HG03457 (cell line): ENCODE measurements around the gene LCN10.
"Not testable (repeated sequence)": the region's sequence is repeated elsewhere in the genome, so short reads cannot be mapped to it uniquely, and the experiment has no call there.

Experiments
- ATAC-seq: cut with Tn5 transposase; IDR thresholded peaks from one replicate; pipeline ENCODE4 v1.9.1; 2021; ENCODE audit warnings: moderate number of reproducible peaks; ENCODE audit not compliant: unreplicated experiment

Gene LCN10

GRCh38 chr9:136773386-136774044 lies 30.8 kb upstream of the LCN10 start:
- no peak for ATAC-seq

GRCh38 chr9:136771907-136772415 lies 29.2 kb upstream of the LCN10 start:
- ATAC-seq, result no peak

- no peak for ATAC-seq
Observed at GRCh38 chr9:136769710-136770191, 27.0 kb upstream of the LCN10 start.

- ATAC-seq, result not testable (repeated sequence)
Observed at GRCh38 chr9:136766410-136767120, 23.8 kb upstream of the LCN10 start.

- not testable (repeated sequence) for ATAC-seq
Observed at GRCh38 chr9:136765745-136766409, 23.1 kb upstream of the LCN10 start.

GRCh38 chr9:136765041-136765440 lies 22.3 kb upstream of the LCN10 start:
- ATAC-seq, result no peak

GRCh38 chr9:136764301-136764891 lies 21.7 kb upstream of the LCN10 start, which contains the start of gene LCN15:
LCN15 (minus strand) TSS chr9:136764518; CDS start chr9:136764488, 30 bp downstream.
- ATAC-seq, result no peak

GRCh38 chr9:136763649-136764035 lies 20.9 kb upstream of the LCN10 start:
- no peak for ATAC-seq

GRCh38 chr9:136762915-136763648 lies 20.3 kb upstream of the LCN10 start:
- ATAC-seq, result no peak

- no peak for ATAC-seq
Observed at GRCh38 chr9:136762221-136762691, 19.5 kb upstream of the LCN10 start.

- no peak for ATAC-seq
Observed at GRCh38 chr9:136761545-136761981, 18.8 kb upstream of the LCN10 start.

- not testable (repeated sequence) for ATAC-seq
Observed at GRCh38 chr9:136760834-136761544, 18.2 kb upstream of the LCN10 start.

- ATAC-seq, result no peak
Observed at GRCh38 chr9:136760424-136760823, 17.7 kb upstream of the LCN10 start.

- ATAC-seq, result no peak
Observed at GRCh38 chr9:136759436-136760325, 16.9 kb upstream of the LCN10 start.

GRCh38 chr9:136759001-136759400 lies 16.3 kb upstream of the LCN10 start:
- ATAC-seq, result no peak

GRCh38 chr9:136757751-136758140 lies 15.0 kb upstream of the LCN10 start:
- ATAC-seq, result no peak

GRCh38 chr9:136757328-136757727 lies 14.6 kb upstream of the LCN10 start:
- ATAC-seq, result no peak

GRCh38 chr9:136756836-136757235 lies 14.1 kb upstream of the LCN10 start:
- ATAC-seq, result no peak

GRCh38 chr9:136756134-136756438 lies 13.3 kb upstream of the LCN10 start:
- ATAC-seq, result no peak
